Thyroid gland (tissue), 4 donors: ENCODE results near the gene NOP9. TPM values are rescaled to one million over a fixed set of nuclear protein-coding genes. Genes with fewer than 3 reads are reported as not detected.

Experiments used
- DNase-seq, 2 donors: peaks; one replicate each; pipeline ENCODE4 v3.0.0-alpha.2; 2019
- H3K27ac ChIP-seq, 3 donors: fragments of 200-600 bp; sonication (generic); 1 replicate in 2 of 3; 2 replicates in 1 of 3; pipeline ENCODE4 v1.5.1; 2016 to 2019; ENCODE audit warnings: mild to moderate bottlenecking in 1 of 3, moderate library complexity in 1 of 3
- H3K27me3 ChIP-seq: fragments of 200-600 bp; sonication (generic); one replicate; pipeline ENCODE4 v1.5.1; 2019
- H3K36me3 ChIP-seq, 2 donors: fragments of 200-600 bp; sonication (generic); one replicate each; pipeline ENCODE4 v1.5.1; 2016 to 2019
- H3K4me1 ChIP-seq, 2 donors: fragments of 200-600 bp; sonication (generic); one replicate each; pipeline ENCODE4 v1.5.1; 2017 to 2019
- H3K4me3 ChIP-seq, 3 donors: fragments of 200-600 bp; sonication (generic); replicated peaks in 1 of 3; 1 replicate in 2 of 3; 2 replicates in 1 of 3; pipeline ENCODE4 v1.5.1; 2016; ENCODE audit warnings: mild to moderate bottlenecking in 1 of 3
- H3K9me3 ChIP-seq: fragments of 200-600 bp; sonication (generic); one replicate; pipeline ENCODE4 v1.5.1; 2017
- POLR2A ChIP-seq, 2 donors: fragments of 450-650 bp; IDR thresholded peaks; one replicate each; pipeline ENCODE4 v1.6.1; 2017; ENCODE audit warnings: antibody characterized with exemption in 2 of 2, mild to moderate bottlenecking in 2 of 2, moderate library complexity in 1 of 2
- WGBS, 2 donors: methylation state at CpG; one replicate each; pipeline ENCODE4 v1.1.5; 2017; 5-methylcytosine and 5-hydroxymethylcytosine counted together
- intact Hi-C: fragments of 100-400 bp; cut with DNase I; formaldehyde crosslinking; loops from one replicate; pipeline ENCODE4 v1.15.1; 2023
- total RNA-seq, 4 donors: library from RNA; depleted of rRNA; stranded (reverse); fragments of >200 nt; gene quantifications; one replicate each; pipeline ENCODE4 v1.2.3, GENCODE V29; 2016
- TF ChIP-seq, protein P1 (sequence below), 6 experiments: fragments of 200-600 bp in 3 of 6; fragments of 450-650 bp in 3 of 6; sonication (generic) in 3 of 6; IDR thresholded peaks; one replicate each; pipeline ENCODE4 v1.5.1; 2016 to 2019; ENCODE audit warnings: antibody characterized with exemption in 6 of 6, mild to moderate bottlenecking in 2 of 6, inconsistent platforms in 1 of 6, moderate library complexity in 1 of 6

The NOP9 gene
- total RNA-seq, 4 donors from 2014 or later, result 16.4 to 22.3 (median 20.7) TPM

DNA sequence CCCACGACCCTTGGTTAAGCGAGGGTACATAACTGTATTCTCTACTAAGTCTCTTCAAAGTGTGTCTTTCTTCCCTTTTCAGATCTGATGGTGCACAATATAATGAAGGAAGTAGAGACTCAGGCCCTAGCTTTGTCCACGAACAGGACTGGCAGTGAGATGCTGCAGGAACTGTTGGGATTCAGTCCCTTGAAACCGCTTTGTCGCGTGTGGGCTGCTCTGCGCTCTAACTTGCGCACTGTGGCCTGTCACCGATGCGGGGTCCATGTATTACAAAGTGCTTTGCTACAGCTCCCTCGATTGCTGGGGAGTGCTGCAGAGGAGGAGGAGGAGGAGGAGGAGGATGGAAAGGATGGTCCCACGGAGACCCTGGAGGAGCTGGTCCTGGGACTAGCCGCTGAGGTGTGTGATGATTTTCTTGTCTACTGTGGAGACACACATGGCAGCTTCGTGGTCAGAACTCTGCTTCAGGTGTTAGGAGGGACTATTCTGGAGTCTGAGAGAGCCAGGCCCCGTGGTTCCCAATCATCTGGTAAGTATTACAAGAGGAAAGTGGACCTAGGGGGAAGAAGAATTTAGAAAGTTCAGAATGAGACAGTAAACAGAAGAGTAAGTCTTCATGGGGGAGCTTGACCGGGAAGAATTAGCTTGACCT, 803 bp downstream of the NOP9 start:
- TF ChIP-seq POLR2A (IDR thresholded peaks at IDR 0.05), result no peak
- TF ChIP-seq, protein P1, sequence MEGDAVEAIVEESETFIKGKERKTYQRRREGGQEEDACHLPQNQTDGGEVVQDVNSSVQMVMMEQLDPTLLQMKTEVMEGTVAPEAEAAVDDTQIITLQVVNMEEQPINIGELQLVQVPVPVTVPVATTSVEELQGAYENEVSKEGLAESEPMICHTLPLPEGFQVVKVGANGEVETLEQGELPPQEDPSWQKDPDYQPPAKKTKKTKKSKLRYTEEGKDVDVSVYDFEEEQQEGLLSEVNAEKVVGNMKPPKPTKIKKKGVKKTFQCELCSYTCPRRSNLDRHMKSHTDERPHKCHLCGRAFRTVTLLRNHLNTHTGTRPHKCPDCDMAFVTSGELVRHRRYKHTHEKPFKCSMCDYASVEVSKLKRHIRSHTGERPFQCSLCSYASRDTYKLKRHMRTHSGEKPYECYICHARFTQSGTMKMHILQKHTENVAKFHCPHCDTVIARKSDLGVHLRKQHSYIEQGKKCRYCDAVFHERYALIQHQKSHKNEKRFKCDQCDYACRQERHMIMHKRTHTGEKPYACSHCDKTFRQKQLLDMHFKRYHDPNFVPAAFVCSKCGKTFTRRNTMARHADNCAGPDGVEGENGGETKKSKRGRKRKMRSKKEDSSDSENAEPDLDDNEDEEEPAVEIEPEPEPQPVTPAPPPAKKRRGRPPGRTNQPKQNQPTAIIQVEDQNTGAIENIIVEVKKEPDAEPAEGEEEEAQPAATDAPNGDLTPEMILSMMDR (IDR thresholded peaks at IDR 0.05), result no peak
- Histone ChIP-seq H3K9me3 (no peaks in the 10 kb centered on the region), H3K4me1 (peaks cover 15 to 17% of the 10 kb centered on the region in 2 donors), H3K27ac (peak overlapping the region in 1 of 3 donors; percentile 31), H3K4me3 (peak overlapping the region; percentile 48 to 71 (median 68)), H3K27me3 (no peaks in the 10 kb centered on the region), H3K36me3 (peaks cover 33 to 39% of the 10 kb centered on the region in 2 donors)
- intact Hi-C loops, result loop anchor here (2.0 kb wide), 1 partner anchor 58 kb away; the partner anchor contains the start of gene TINF2
- 28 to 29% methylated on average over 16 of the region's 16 CpGs for WGBS, 2 donors
- no peak for DNase-seq

DNA sequence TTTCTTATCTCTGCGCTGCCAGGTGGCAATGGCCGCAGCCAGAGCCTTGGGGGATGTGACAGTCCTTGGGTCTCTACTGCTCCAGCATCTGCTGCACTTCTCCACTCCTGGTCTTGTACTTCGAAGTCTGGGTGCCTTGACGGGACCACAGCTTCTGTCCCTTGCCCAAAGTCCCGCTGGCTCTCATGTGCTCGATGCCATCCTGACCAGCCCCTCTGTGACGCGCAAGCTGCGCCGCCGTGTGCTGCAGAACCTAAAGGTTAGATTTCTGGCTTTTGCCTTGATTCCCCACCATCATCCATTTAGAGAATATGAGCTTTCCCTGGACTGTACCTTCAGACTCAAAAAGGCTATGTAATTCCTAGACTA, 4.4 kb downstream of the NOP9 start:
- no peak for DNase-seq
- Histone ChIP-seq H3K4me3 (no peak overlapping the region), H3K9me3 (no peaks in the 10 kb centered on the region), H3K36me3 (peaks cover 43 to 49% of the 10 kb centered on the region in 2 donors), H3K27ac (no peak overlapping the region), H3K4me1 (peaks cover 11 to 16% of the 10 kb centered on the region in 2 donors), H3K27me3 (no peaks in the 10 kb centered on the region)
- 91 to 100% methylated on average over 11 of the region's 11 CpGs for WGBS, 2 donors
- TF ChIP-seq, protein P1 (IDR thresholded peaks at IDR 0.05), result no peak
- no peak for TF ChIP-seq POLR2A (IDR thresholded peaks at IDR 0.05)
- intact Hi-C loops, result no loop called here

DNA sequence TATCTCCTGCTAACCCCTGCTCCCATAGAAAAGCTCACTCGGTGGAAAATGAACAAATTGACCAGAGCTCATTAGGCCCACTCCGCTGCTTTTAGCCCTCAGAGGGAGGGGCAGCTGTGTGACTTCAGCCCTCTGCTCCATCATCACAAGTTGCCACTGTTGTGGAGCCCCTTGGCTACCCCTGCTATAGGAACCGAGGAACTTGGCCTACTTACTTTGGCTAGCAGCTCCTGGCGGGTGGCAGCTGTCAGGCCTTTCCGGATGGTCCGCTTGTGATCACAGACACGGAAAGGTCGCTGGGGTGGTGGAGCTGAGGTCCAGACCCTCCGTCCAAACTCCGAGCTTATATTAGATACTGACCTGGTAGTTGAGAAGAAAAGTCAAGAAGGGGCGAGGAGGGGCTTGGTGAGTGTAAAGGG, 7.5 kb downstream of the NOP9 start:
- 86 to 88% methylated on average over 11 of the region's 11 CpGs for WGBS, 2 donors
- TF ChIP-seq, protein P1 (IDR thresholded peaks at IDR 0.05), result no peak
- no peak for TF ChIP-seq POLR2A (IDR thresholded peaks at IDR 0.05)
- H3K27me3 ChIP-seq, result no peaks in the 10 kb centered on the region
- H3K9me3 ChIP-seq, result no peaks in the 10 kb centered on the region
- intact Hi-C loops, result no loop called here
- no peak for DNase-seq
- H3K4me1 ChIP-seq, result peaks cover 17 to 35% of the 10 kb centered on the region in 2 donors
- H3K36me3 ChIP-seq, result peaks cover 40 to 41% of the 10 kb centered on the region in 2 donors
- H3K27ac ChIP-seq, result no peak overlapping the region
- H3K4me3 ChIP-seq, result no peak overlapping the region

DNA sequence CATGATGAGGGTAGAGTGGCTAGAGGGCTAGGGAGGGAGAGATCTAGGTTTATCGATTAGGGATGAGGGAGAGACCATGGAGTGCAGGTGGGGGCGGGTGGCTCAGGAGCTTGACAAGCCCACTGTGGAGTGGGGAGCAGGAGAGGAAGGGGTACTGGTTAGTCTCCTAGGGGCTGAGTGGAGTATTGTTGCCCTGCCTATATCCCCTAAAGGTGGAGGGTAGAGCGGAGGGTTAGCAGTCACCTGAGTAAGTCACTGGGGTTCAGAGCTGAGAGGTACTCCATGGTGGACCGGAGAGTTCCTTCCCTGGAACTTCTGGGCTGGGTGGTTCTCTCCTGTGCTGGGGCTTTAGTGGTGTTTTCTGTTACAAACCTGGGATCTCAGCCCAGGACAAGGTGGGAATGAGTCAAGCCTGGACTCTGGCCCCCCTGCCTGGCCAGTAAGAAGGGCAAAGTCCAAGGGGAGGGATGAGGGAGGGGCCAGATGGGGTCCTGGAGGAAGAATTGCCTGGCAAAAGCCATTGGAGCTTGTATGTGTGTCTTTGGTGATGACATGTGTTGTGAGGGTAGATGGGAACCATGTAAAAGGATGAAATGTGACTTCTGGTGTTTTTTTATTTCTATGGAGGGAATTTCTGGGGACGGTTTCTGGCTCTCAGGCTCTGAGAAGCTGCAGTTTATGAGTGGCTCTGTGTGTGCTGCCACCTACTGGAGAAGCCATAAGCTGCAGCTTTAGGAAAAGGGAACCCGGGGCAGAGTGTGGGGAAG, 8.1 kb downstream of the NOP9 start, which contains the start of gene CIDEB:
Gene CIDEB (minus strand): TSS at position 403 of the 767 bp plus-strand sequence. CDS start 119 bp downstream, at position 284.
- Histone ChIP-seq H3K9me3 (no peaks in the 10 kb centered on the region), H3K4me3 (no peak within 1 kb of the TSS), H3K27me3 (no peaks in the 10 kb centered on the region), H3K27ac (no peak within 1 kb of the TSS), H3K4me1 (peaks cover 19 to 41% of the 10 kb centered on the region in 2 donors), H3K36me3 (peaks cover 34 to 35% of the 10 kb centered on the region in 2 donors)
- peak; percentile 48 to 60 for DNase-seq
- intact Hi-C loops, result no loop called here
- TF ChIP-seq, protein P1 (IDR thresholded peaks at IDR 0.05), result peak; percentile 66 to 93 (median 80)
- TF ChIP-seq POLR2A (IDR thresholded peaks at IDR 0.05), result no peak
- 61 to 67% methylated on average over 6 of the region's 6 CpGs for WGBS, 2 donors
